Right renal cortex interstitium (tissue), 3 donors: ENCODE measurements around the gene MCTS1. TPM values are rescaled to one million over a fixed set of nuclear protein-coding genes. Genes with fewer than 3 reads are reported as not detected.
"Not testable (repeated sequence)": the region's sequence is repeated elsewhere in the genome, so short reads cannot be mapped to it uniquely, and the experiment has no call there.

Experiments
- DNase-seq, 3 donors: peaks; one replicate each; pipeline ENCODE4 v3.0.0-alpha.2; 2013; ENCODE audit warnings: low read depth in 3 of 3, low spot score in 2 of 3
- polyA plus RNA-seq, 3 donors: library from polyadenylated mRNA; unstranded; fragments of 120-200 nt; gene quantifications; one replicate each; pipeline ENCODE4 v1.2.1, GENCODE V29; 2013; ENCODE audit not compliant: insufficient read length in 3 of 3

Gene MCTS1
- polyA plus RNA-seq: 10 to 100 TPM; 51.8 to 53.4 (median 52.8) TPM

DNA sequence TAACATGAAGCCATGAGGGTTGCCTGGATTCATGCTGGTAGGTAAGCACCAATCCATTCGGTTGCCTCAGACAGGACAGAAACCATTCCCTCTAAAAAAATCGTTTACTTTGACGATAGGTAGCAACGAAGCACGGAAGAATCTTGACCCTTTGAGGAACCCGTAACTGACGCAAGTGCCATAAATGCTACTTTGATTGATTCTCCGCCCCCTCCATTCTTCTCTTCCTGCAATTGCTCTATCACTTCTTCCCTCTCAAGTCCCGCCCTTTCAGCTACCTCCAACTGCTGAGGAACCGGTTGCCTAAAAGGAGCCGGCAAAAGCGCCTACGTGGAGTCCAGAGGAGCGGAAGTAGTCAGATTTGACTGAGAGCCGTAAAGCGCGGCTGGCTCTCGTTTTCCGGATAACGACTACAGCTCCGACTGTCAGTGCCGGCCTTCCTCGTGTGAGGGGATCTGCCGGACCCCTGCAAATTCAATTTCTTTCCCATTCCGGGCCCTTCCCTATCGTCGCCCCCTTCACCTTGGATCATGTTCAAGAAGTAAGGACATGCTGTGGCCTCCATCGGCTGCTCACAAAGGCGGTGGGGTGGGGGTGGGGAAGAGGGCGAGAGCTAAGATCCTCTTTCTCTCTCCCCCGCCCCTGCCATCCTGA lies at the start of gene MCTS1:
TSS of gene MCTS1 (plus strand) at position 395 of the 654 bp plus-strand sequence. CDS start at position 531, 136 bp downstream.
- DNase-seq: peak; percentile 73 to 76 (median 73)

DNA sequence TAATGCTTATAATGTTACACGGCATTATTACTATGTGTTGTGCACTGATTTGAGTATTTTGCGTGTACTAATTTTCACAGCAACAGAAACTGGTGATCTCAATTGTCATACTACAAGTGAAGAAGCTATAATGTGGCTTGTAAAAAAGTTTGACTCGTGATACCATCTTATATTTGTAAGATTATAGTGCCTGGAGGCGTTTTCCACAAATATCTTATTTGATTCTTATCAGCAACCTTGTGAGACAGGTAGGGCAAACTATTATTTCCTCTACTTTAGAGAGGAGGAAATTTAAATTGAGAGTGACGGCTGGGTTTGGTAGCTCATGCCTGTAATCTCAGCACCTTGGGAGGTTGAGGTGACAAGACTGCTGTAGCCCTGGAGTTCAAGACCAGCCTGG lies 47.6 kb upstream of the MCTS1 start:
- DNase-seq: no peak

DNA sequence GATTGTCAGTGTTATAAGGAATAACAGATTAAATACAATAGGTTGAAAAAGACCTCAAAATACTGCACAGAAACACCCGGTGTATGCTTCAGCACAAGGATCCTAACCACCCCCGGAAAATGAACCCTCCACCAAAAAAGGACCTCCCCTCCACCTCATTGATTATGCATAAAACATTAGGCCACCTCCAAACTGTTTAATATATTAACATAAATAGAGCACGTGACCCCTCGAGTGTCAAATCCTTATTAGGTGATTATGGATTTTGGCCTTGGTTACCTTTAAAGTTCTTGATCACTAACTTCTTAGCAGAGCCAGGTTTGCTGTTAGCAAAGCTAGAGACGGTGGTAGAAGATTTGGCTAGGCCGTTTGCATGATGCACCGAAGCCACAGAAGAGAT lies 44.1 kb upstream of the MCTS1 start:
- no peak for DNase-seq

- DNase-seq: peak in 1 of 3 donors; percentile 34
Observed at GRCh38 chrX:120560405-120560841, 43.5 kb upstream of the MCTS1 start.

GRCh38 chrX:120560842-120561633 lies 42.9 kb upstream of the MCTS1 start, which contains the start of gene CUL4B:
Gene CUL4B (minus strand): TSS chrX:120560962. CDS start chrX:120560638, 324 bp downstream.
- DNase-seq: peak; percentile 76 to 82 (median 81)

GRCh38 chrX:120561634-120562568 lies 42.0 kb upstream of the MCTS1 start:
- no peak for DNase-seq

DNA sequence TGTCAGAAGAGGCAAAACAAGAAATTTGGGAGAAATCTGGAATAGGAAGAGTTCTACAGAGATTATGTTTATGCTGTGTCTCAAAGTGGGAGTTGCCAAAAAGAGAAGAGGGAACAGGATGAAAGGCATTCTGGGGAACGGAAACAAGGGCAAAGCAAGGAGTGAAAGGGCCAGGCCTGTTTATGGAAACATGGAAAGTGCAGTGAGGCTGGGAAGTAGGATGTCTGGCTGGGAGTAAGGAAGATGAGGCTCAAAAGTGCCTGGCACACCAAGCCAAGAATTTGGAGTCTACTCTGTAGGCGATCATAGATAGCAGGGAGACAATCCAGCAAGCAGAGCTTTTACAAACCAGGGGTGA lies 41.4 kb upstream of the MCTS1 start:
- no peak for DNase-seq

GRCh38 chrX:120564925-120565324 lies 39.0 kb upstream of the MCTS1 start:
- DNase-seq: no peak

DNA sequence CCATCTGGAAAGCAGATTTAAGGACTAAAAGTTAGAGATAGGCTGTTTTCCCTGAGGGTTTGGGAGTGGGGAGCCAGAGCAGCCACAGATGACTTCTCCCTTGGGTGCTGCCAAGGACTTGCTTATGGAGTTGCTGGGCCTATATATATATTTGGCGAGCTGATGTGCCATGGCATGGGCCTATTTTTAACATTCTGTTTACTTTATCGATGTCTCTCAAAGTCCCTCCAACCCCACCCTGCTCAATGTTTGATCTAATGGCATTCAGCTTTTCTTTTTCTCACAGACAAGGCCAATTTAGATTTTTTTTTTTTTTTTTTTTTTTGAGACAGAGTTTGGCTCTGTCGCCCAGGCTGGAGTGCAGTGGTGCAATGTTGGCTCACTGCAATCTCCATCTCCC lies 37.1 kb upstream of the MCTS1 start:
- no peak for DNase-seq

DNA sequence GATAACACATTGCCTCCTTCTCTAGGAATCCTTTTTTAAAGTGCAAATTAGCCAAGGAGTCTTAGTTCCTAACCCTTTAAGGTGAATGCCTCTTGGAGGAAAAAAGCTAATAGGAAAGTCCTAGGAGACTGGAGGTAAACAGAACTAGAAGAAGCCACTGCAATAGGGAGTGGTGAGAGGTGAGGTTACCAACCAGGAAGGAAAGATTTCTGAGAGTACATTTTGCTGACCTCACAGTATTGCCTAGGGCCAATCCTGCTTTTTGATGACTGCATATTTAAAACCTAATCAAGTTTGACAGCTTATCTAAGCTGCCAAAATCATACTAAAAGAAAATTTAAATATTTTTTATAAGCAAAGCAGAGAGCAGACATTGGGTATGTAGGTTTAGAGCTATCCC lies 35.9 kb upstream of the MCTS1 start:
- no peak for DNase-seq

DNA sequence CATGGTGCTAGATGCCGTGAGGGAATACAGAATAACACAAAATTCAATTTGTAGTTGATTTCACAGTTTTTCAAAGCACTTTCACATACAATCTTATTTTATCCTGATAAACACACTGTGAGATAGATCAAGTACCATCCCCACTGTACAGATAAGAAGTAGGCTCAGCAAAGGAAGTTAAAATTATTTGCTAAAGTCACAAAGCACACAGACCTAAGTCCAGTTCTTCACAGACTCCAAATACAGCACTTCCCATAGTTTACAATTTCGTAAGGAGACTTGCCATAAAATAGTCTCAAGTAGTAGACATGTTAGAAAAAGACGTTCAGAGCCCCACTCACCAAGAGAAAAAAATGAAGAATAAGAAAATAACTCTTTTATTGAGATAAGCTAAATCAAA lies 35.3 kb upstream of the MCTS1 start:
- DNase-seq: no peak

DNA sequence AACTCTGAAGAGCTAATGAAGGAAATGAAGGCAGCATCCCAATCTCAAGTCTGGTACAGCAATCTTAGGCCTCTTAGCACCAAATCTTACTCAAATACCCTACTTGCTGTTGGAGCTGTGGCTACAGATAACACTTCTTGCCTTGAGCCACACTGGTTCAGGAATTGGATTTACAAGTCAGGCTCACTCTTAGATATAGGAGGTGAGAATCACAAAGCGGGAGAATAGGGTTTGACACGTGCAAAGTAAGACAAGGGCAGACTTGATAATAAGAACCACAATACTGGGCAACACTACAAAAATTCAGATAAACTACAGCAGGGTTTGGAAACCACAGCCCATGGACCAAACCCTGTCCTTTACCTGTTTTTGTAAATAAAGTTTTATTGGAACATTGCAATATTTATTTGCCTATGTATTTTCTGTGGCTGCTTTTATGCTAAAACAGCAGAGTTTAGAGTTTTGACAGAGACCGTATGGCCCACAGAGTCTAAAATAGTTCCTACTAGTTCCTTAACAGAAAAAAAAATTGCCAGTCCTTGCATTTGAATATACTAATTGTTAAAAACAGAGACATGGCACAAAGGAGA lies 33.8 kb upstream of the MCTS1 start:
- DNase-seq: no peak

GRCh38 chrX:120573806-120574205 lies 30.1 kb upstream of the MCTS1 start:
- not testable (repeated sequence) for DNase-seq

DNA sequence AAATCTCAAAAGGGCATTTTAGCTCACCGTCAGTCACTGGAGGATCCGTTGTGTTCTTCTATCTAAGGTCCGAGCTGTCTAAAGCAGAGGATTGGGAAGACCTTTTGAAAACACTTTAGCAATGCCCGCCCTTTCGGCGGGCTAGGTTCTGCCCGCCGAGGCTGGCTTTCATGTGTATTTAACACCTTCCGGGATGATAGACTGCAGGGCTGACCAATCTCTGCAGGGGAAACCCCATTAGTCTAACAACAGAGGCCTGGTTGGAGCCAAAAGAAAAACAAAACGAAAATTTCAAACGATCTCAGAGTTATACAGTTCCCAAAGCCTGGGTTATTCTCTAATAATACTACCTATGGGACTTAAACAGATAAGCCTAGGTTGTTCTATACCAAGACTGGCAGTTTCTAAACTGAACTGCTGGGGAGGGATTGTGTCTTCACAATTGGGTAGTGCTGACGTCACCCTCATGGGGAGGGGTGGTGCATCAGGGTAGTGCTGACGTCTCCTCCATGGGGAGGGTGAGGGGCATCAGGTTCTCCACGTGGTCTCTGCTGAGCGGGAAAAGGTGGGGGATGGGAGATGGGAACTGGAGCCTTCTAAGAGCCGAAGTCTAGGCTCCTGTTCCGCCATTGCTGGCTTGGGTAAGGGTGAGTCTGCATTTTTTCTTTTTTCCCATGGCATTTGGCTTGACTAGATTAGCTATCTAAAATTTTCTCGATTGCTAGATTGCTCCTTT lies 28.4 kb upstream of the MCTS1 start:
- DNase-seq: no peak

GRCh38 chrX:120585702-120586101 lies 18.2 kb upstream of the MCTS1 start:
- no peak for DNase-seq

DNA sequence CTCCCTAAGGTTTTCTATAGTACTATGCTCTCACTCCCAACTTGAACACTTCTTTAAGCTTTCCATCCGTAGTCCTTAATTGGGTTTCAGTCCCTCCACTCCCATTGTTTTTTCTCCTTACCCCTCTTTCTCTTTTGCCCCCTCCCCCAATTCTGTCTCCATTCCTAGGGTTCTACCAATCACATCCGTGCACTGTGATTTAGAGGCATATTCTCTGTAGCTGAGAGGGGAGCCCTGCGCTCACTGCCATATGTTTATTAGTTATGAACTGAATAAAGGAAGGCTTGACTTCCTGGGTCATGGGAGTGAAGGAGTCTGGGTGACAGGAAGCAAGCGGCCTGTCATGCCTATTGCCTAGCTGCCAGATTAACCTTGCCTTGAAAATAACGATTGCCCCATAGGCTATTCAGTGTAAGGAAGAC lies 471 bp downstream of the MCTS1 start:
- DNase-seq: peak in 1 of 3 donors; percentile 5

DNA sequence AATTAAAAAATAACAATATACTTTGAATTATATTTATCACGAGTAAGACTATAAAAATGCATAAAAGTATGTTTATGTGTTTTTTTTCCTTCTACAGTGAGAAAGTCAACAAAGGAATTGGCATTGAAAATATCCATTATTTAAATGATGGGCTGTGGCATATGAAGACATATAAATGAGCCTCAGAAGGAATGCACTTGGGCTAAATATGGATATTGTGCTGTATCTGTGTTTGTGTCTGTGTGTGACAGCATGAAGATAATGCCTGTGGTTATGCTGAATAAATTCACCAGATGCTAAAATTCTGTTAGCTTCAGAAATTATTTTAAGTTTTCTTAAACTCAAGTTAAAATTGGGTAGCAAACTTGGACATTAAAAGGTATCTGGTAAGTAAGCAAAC lies 8.2 kb downstream of the MCTS1 start:
- no peak for DNase-seq

- DNase-seq: no peak
Observed at GRCh38 chrX:120614816-120615215, 10.9 kb downstream of the MCTS1 start.

DNA sequence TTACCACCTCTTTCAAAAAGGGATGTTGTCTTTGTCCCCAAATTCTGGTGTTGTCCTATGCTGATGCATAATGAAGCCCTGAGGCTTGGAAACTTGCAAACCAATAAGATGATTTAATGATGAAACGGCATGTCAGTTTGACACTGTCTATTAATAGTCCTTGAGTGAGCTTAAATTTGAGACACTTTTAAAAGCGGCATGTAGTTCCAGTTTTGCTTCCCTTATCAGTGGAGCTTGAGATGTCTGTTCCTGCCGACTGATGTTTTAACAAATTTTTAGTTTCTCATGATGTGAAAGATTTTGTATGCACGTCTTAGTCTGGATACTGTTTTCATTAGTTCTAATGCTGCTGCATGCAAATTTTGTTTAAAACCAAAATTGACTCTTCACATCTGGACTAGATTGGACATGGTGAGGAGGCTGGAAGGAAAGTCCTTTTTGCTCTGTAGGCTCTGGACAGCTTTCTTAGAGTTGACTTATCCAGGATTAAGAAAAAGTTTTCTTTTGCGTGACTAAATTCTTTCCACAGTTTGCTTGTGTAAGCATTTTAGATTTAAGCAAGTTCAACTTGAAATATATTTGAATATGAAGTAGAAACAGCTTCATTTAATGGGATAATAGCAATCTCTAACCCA lies 14.2 kb downstream of the MCTS1 start:
- DNase-seq: no peak
